Measurements from ENCODE around the gene CCDC92B. TPM values are rescaled to one million over a fixed set of nuclear protein-coding genes. Genes with fewer than 3 reads are reported as not detected.

CCDC92B gene
- total and polyA plus RNA-seq, 4 experiments from 2014 or later = 0.32 to 0.47 TPM; not detected in 2

DNA sequence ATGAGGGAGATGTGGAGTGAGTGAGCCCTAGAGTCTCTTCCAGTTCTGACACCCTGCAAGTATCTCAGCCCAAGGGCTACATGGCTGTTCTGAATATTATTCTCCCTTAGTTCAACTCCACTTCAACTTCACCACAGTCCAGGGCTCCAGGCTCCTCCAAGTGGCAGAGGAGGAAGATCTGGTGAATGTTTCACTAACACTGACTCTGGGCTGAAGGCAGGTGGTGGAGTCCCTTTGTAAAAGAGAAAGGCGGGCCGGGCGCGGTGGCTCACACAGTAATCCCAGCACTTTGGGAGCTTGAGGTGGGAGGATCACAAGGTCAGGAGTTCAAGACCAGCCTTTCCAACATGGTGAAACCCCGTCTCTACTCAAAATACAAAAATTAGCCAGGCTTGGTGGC lies 13.6 kb downstream of the CCDC92B start:
- intact Hi-C loops (cut with micrococcal nuclease) = no loop called here
- H3K27me3 Mint-ChIP-seq = peaks cover 3 to 6% of the 10 kb centered on the region in 2 donors
- no peak overlapping the region for H3K4me3 ChIP-seq (ENCODE audit: low read length in 2 of 2)
- no peak for DNase-seq
- H3K36me3 ChIP-seq (ENCODE audit: insufficient read depth, low read length) = no peaks in the 10 kb centered on the region
- no peak overlapping the region for H3K27ac ChIP-seq (ENCODE audit: low read depth, low read length)
- no peaks in the 10 kb centered on the region for H3K9me3 Mint-ChIP-seq
- POLR2A ChIA-PET (ENCODE audit: partially characterized antibody) = no interaction called here
- no peaks in the 10 kb centered on the region for H3K27me3 ChIP-seq (ENCODE audit: insufficient read depth, low read length)
- CTCF ChIA-PET (ENCODE audit: partially characterized antibody) = no interaction called here
- no peaks in the 10 kb centered on the region for H3K36me3 Mint-ChIP-seq
- H3K4me1 ChIP-seq (ENCODE audit: insufficient read depth, low read length) = no peaks in the 10 kb centered on the region
- no peak overlapping the region for H3K4me3 Mint-ChIP-seq
- H3K4me1 Mint-ChIP-seq = no peaks in the 10 kb centered on the region
- no peak overlapping the region for H3K27ac Mint-ChIP-seq
- H3K9me3 ChIP-seq (ENCODE audit: control insufficient read depth in 1 of 2, low read length in 2 of 2) = no peaks in the 10 kb centered on the region

DNA sequence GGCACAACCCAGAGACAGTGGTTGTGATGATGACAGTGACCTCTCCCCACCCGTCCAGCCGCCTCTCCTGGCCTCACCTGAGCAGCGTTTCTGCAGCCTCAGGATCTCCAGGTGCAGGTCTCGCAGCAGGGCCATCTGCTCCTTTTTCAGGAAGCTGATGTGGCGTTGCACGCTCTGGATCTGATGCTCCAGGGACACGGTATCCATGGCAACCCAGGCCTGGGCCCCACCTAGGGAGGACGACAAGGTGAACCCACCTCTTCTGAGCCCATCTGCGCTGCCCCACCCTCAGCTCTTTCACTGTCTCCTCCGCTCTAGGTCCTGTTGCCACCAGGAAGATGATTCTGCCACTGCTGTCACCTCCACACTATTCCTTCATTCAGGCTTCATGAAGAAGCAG lies 14.5 kb downstream of the CCDC92B start:
- Mint-ChIP-seq H3K36me3 (no peaks in the 10 kb centered on the region), H3K9me3 (no peaks in the 10 kb centered on the region), H3K27ac (no peak overlapping the region), H3K27me3 (peaks cover 3 to 6% of the 10 kb centered on the region in 2 donors), H3K4me1 (no peaks in the 10 kb centered on the region), H3K4me3 (no peak overlapping the region)
- intact Hi-C loops (cut with micrococcal nuclease) = no loop called here
- ChIA-PET POLR2A (ENCODE audit: partially characterized antibody) (no interaction called here), CTCF (ENCODE audit: partially characterized antibody) (no interaction called here)
- Histone ChIP-seq H3K36me3 (ENCODE audit: insufficient read depth, low read length) (no peaks in the 10 kb centered on the region), H3K27me3 (ENCODE audit: insufficient read depth, low read length) (no peaks in the 10 kb centered on the region), H3K4me3 (ENCODE audit: low read length in 2 of 2) (no peak overlapping the region), H3K27ac (ENCODE audit: low read depth, low read length) (no peak overlapping the region), H3K4me1 (ENCODE audit: insufficient read depth, low read length) (no peaks in the 10 kb centered on the region), H3K9me3 (ENCODE audit: control insufficient read depth in 1 of 2, low read length in 2 of 2) (no peaks in the 10 kb centered on the region)
- DNase-seq = no peak

DNA sequence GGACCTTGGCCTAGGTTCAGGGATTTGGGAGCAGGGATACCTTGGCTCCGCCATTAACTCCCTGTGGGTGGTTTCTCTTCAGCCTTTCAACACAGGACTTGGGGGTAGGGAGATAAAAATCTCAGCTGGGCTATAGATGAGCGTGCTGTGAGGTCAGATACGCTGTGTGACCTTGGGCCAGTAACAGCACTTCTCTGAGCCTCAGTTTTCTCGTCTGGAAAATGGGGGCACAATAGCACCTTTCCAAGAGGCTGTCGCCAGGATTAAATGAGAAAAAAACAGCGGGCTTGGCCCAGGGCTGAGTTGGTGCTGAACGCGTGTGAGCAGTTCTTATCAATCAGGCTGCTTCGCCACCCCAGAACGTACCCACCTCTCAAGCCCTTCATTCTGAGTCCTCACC lies 17.6 kb downstream of the CCDC92B start:
- Mint-ChIP-seq H3K9me3 (no peaks in the 10 kb centered on the region), H3K27me3 (peaks cover 7 to 13% of the 10 kb centered on the region in 2 donors), H3K4me3 (no peak overlapping the region), H3K27ac (no peak overlapping the region), H3K36me3 (no peaks in the 10 kb centered on the region), H3K4me1 (no peaks in the 10 kb centered on the region)
- no peaks in the 10 kb centered on the region for H3K9me3 ChIP-seq (ENCODE audit: control insufficient read depth in 1 of 2, low read length in 2 of 2)
- CTCF ChIA-PET (ENCODE audit: partially characterized antibody) = interaction anchor here (0.8 kb wide), 1 partner anchor 54 kb away, joined by 4 read pairs; no protein-coding TSS in a partner anchor
- POLR2A ChIA-PET (ENCODE audit: partially characterized antibody) = no interaction called here
- no peak overlapping the region for H3K4me3 ChIP-seq (ENCODE audit: low read length in 2 of 2)
- no peaks in the 10 kb centered on the region for H3K27me3 ChIP-seq (ENCODE audit: insufficient read depth, low read length)
- no peaks in the 10 kb centered on the region for H3K36me3 ChIP-seq (ENCODE audit: insufficient read depth, low read length)
- H3K27ac ChIP-seq (ENCODE audit: low read depth, low read length) = no peak overlapping the region
- DNase-seq = no peak
- H3K4me1 ChIP-seq (ENCODE audit: insufficient read depth, low read length) = no peaks in the 10 kb centered on the region
- intact Hi-C loops (cut with micrococcal nuclease) = no loop called here

DNA sequence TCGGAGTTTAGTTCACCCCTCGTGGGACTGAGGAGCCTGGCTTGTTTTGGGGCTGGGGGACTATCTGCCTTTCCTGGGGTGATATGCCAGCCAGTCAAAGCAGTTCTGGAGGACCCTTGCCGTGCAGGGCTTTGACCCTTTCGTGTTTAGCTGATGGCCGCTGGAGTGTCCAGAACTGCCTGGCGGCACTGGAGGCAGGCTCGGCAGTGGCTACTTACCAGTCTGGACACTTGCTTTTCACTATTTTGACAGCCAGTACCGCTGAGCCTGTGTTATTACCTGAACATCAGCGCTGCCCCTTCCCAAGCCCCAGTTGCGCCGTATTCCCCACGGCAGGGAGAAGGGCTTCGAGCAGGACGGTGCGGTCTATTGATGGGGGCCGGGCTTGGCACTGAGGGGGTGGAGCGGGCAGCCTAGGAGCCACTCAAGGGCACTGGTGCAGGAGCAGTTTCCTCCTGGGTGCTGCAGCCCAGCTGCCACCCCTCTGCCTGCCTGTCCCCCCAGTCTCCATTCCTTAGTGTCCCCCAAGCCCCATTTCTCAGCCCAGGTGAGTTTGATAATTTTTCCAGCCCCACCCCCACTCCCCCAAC lies 18.6 kb downstream of the CCDC92B start:
- intact Hi-C loops (cut with micrococcal nuclease) = no loop called here
- CTCF ChIA-PET (ENCODE audit: partially characterized antibody) = no interaction called here

DNA sequence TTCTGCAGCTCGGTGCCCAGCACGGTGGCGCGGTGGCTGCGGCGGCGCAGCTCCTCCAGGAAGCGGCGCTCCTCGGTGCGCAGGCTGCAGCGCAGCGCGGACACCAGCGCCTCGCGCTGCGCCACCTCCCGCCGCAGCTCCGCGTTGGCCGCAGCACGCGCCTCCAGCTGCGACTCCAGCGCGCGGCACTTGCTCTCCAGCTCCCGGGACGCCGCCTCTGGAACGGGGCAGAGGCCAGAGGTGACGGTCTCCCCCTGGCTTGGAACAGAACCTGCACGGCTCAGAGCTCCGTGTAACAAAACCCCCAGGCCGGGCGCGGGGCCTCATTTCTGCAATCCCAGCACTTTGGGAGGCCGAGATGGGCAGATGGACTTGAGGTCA lies 24.7 kb downstream of the CCDC92B start:
- Histone ChIP-seq H3K27ac (ENCODE audit: low read depth, low read length) (no peak overlapping the region), H3K9me3 (ENCODE audit: control insufficient read depth in 1 of 2, low read length in 2 of 2) (no peaks in the 10 kb centered on the region), H3K4me1 (ENCODE audit: insufficient read depth, low read length) (peaks cover 6% of the 10 kb centered on the region), H3K36me3 (ENCODE audit: insufficient read depth, low read length) (no peaks in the 10 kb centered on the region), H3K4me3 (ENCODE audit: low read length in 2 of 2) (no peak overlapping the region), H3K27me3 (ENCODE audit: insufficient read depth, low read length) (peaks cover 6% of the 10 kb centered on the region)
- peaks cover 4 to 7% (median 5%) of the 10 kb centered on the region in 4 donors for H3K4me1 Mint-ChIP-seq
- H3K4me3 Mint-ChIP-seq = peak overlapping the region in 6 of 8 donors; percentile 10 to 63 (median 24)
- ChIA-PET CTCF (ENCODE audit: partially characterized antibody) (interaction anchor here (1.3 to 2.1 kb wide), 2 partner anchors 26 to 112 kb away, joined by 3 to 7 read pairs; no protein-coding TSS in a partner anchor), POLR2A (ENCODE audit: partially characterized antibody) (interaction anchor here (0.7 to 1.1 kb wide), 3 partner anchors 12 to 323 kb away, joined by 3 read pairs; partner anchors contain the start of gene RAP1GAP2)
- no peaks in the 10 kb centered on the region for H3K9me3 Mint-ChIP-seq
- H3K27me3 Mint-ChIP-seq = peaks cover 9 to 11% of the 10 kb centered on the region in 2 donors
- intact Hi-C loops (cut with micrococcal nuclease) = no loop called here
- DNase-seq = peak in 4 of 5 donors; percentile 17 to 42 (median 31)
- no peak overlapping the region for H3K27ac Mint-ChIP-seq
- peaks cover 0 to 4% of the 10 kb centered on the region in 2 donors for H3K36me3 Mint-ChIP-seq

More for the DNA sequence above, 18.6 kb downstream of the CCDC92B start:
- Histone ChIP-seq H3K9me3 (ENCODE audit: control insufficient read depth in 1 of 2, low read length in 2 of 2) (no peaks in the 10 kb centered on the region), H3K36me3 (ENCODE audit: insufficient read depth, low read length) (no peaks in the 10 kb centered on the region), H3K4me1 (ENCODE audit: insufficient read depth, low read length) (no peaks in the 10 kb centered on the region), H3K4me3 (ENCODE audit: low read length in 2 of 2) (no peak overlapping the region), H3K27ac (ENCODE audit: low read depth, low read length) (no peak overlapping the region), H3K27me3 (ENCODE audit: insufficient read depth, low read length) (peaks cover under 1% of the 10 kb centered on the region)
- peaks cover 7 to 13% of the 10 kb centered on the region in 2 donors for H3K27me3 Mint-ChIP-seq
- no peaks in the 10 kb centered on the region for H3K4me1 Mint-ChIP-seq
- H3K4me3 Mint-ChIP-seq = no peak overlapping the region
- no peak overlapping the region for H3K27ac Mint-ChIP-seq
- DNase-seq = no peak
- POLR2A ChIA-PET (ENCODE audit: partially characterized antibody) = no interaction called here
- no peaks in the 10 kb centered on the region for H3K9me3 Mint-ChIP-seq
- no peaks in the 10 kb centered on the region for H3K36me3 Mint-ChIP-seq

DNA sequence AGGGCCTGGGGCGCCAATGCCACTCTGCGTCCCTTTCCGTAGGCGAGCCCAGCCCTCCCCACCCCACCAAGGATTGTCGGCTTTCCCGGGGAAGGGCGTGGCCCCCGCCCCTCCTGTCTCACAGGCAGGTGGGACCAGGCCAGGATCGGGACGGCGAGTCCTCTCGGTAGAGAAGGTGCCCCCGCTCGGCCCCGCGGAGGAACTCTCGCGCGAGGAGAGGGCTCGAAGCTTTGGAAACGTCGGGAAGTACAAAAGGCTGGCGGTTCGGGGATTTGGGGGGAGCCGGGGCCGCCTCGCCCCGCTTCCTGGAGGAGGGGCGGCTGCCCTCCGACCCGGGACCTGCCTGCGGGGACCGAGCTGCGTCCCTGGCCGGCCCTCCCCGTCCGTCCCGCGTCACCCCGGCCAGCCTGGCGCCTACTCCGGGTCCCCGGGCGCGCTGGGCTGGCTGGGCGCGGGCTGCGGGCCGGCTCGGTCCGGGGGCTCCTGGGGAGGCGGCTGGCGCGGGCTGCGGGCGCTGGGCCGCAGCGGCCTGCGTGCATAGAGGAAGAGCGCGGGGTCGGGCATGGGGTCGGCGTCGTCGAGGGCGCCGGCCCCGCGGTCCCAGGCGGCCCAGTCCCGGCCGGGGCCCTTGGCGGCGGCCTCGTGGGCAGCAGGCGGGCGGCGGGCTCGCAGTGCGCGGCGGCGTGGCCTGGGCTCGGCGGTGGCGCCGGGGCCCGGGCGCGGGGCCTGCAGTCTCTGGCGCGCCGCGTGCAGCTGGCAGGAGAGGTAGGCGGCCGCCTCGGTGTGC lies 25.3 kb downstream of the CCDC92B start:
- H3K4me1 Mint-ChIP-seq = peaks cover 4 to 7% (median 5%) of the 10 kb centered on the region in 4 donors
- H3K27me3 Mint-ChIP-seq = peaks cover 9% of the 10 kb centered on the region in 2 donors
- peak overlapping the region in 6 of 8 donors; percentile 26 to 71 (median 60) for H3K4me3 Mint-ChIP-seq
- CTCF ChIA-PET (ENCODE audit: partially characterized antibody) = interaction anchor here (0.6 to 2.1 kb wide), 3 partner anchors 13 to 113 kb away, joined by 3 to 7 read pairs (median 4); no protein-coding TSS in a partner anchor
- POLR2A ChIA-PET (ENCODE audit: partially characterized antibody) = interaction anchor here (0.7 to 1.1 kb wide), 3 partner anchors 12 to 323 kb away, joined by 3 read pairs; partner anchors contain the start of gene RAP1GAP2
- H3K27me3 ChIP-seq (ENCODE audit: insufficient read depth, low read length) = peaks cover 6% of the 10 kb centered on the region
- no peaks in the 10 kb centered on the region for H3K9me3 Mint-ChIP-seq
- no peaks in the 10 kb centered on the region for H3K9me3 ChIP-seq (ENCODE audit: control insufficient read depth in 1 of 2, low read length in 2 of 2)
- intact Hi-C loops (cut with micrococcal nuclease) = no loop called here
- H3K4me1 ChIP-seq (ENCODE audit: insufficient read depth, low read length) = peaks cover 6% of the 10 kb centered on the region
- peaks cover 0 to 4% of the 10 kb centered on the region in 2 donors for H3K36me3 Mint-ChIP-seq
- H3K27ac ChIP-seq (ENCODE audit: low read depth, low read length) = no peak overlapping the region
- H3K4me3 ChIP-seq (ENCODE audit: low read length in 2 of 2) = no peak overlapping the region
- H3K27ac Mint-ChIP-seq = no peak overlapping the region
- peak in 1 of 5 donors; percentile 29 for DNase-seq
- no peaks in the 10 kb centered on the region for H3K36me3 ChIP-seq (ENCODE audit: insufficient read depth, low read length)

DNA sequence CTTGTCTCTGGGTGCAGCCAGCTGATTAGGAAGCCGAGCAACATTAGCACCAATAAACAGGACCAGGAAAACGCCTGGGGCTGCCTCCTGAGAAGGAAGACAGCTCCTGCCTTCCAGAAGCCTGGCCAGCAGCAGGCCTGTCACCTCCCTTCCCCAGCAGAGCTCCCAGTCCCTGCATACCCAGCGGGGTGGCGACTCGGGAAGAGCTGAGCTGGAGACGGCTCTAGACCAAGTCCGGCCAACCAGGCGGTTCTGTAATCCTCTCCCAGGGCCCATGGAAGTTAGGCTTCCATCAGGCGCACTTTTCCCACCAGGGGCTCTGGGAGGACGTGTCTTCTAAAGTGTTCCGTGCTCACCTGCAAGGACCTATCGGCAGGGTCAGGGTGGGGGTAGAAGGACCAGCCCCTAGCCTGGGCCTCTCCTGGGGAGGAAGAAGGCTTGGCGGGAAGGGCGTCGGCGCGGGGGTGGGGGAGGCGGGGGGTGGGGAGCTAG lies 25.9 kb downstream of the CCDC92B start:
- Histone ChIP-seq H3K36me3 (ENCODE audit: insufficient read depth, low read length) (no peaks in the 10 kb centered on the region), H3K4me1 (ENCODE audit: insufficient read depth, low read length) (peaks cover 6% of the 10 kb centered on the region), H3K27ac (ENCODE audit: low read depth, low read length) (no peak overlapping the region), H3K4me3 (ENCODE audit: low read length in 2 of 2) (no peak overlapping the region), H3K9me3 (ENCODE audit: control insufficient read depth in 1 of 2, low read length in 2 of 2) (no peaks in the 10 kb centered on the region), H3K27me3 (ENCODE audit: insufficient read depth, low read length) (peaks cover 6% of the 10 kb centered on the region)
- no peak for DNase-seq
- Mint-ChIP-seq H3K27ac (no peak overlapping the region), H3K27me3 (peaks cover 7 to 9% of the 10 kb centered on the region in 2 donors), H3K4me3 (peak overlapping the region in 5 of 8 donors; percentile 20 to 62 (median 29)), H3K4me1 (peaks cover 4 to 7% (median 5%) of the 10 kb centered on the region in 4 donors), H3K9me3 (no peaks in the 10 kb centered on the region), H3K36me3 (peaks cover 0 to 4% of the 10 kb centered on the region in 2 donors)
- intact Hi-C loops (cut with micrococcal nuclease) = no loop called here
- CTCF ChIA-PET (ENCODE audit: partially characterized antibody) = interaction anchor here (0.6 kb wide), 1 partner anchor 14 kb away, joined by 4 read pairs; no protein-coding TSS in a partner anchor
- POLR2A ChIA-PET (ENCODE audit: partially characterized antibody) = no interaction called here
